ENCODE measurements around the gene OR14J1. TPM values are rescaled to one million over a fixed set of nuclear protein-coding genes. Genes with fewer than 3 reads are reported as not detected.

Gene OR14J1, protein sequence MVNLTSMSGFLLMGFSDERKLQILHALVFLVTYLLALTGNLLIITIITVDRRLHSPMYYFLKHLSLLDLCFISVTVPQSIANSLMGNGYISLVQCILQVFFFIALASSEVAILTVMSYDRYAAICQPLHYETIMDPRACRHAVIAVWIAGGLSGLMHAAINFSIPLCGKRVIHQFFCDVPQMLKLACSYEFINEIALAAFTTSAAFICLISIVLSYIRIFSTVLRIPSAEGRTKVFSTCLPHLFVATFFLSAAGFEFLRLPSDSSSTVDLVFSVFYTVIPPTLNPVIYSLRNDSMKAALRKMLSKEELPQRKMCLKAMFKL
- not detected for total RNA-seq
- under 0.01 TPM for polyA plus RNA-seq
- long read RNA-seq, donor 1, result 0 reads
- long read RNA-seq, donor 2, result 0 reads
- long read RNA-seq, donor 3, result 0 reads
- long read RNA-seq, donor 4, result 0 reads
- long read RNA-seq, donor 5, result 0 reads
- long read RNA-seq, donor 6, result 0 reads
- long read RNA-seq, donor 7, result 0 reads
- long read RNA-seq, donor 8, result 0 reads
- long read RNA-seq, donor 9, result 0 reads
- long read RNA-seq, donor 10, result 0 reads

DNA sequence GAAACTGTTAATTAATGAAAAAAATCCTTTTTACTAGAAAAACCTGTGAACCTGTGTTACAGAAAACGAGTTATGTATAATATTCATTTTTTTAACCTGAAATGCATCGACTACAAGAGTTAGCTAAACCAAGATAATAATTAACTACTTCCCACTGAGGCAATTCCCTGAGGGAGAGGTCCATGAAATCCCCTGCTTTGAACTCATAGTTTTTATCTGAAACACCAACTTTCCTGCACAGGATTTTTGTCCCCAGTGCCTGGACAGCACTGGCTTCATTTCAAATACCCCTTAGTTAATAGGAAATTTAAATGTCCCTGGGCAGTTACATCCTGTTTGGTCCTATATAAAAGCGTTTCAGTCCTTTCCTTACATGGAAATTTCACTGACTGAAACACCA is at the start of gene OR14J1:
Gene OR14J1 (plus strand): TSS at position 386 of the 400 bp plus-strand sequence. CDS start 4,989 bp downstream, outside the sequence.
- Histone ChIP-seq H3K27ac (ENCODE audit: low read depth in 1 of 2, low read length in 1 of 2) (no peak within 1 kb of the TSS), H3K36me3 (ENCODE audit: control insufficient read depth in 2 of 2, insufficient read depth in 2 of 2, low read length in 1 of 2) (no peaks in the 10 kb centered on the region), H3K9me3 (ENCODE audit: control insufficient read depth in 2 of 2, insufficient read depth in 1 of 2, low read length in 1 of 2) (no peaks in the 10 kb centered on the region), H3K4me3 (ENCODE audit: low read length in 2 of 2) (no peak within 1 kb of the TSS), H3K27me3 (ENCODE audit: control insufficient read depth in 2 of 2, insufficient read depth in 1 of 2, low read length in 1 of 2) (no peaks in the 10 kb centered on the region), H3K4me1 (ENCODE audit: control insufficient read depth in 2 of 2, insufficient read depth in 2 of 2, low read length in 2 of 2) (no peaks in the 10 kb centered on the region)
- 84% methylated on average over 3 of the region's 3 CpGs for WGBS
- DNase-seq (ENCODE audit: low read depth in 6 of 9, low spot score in 9 of 9), result no peak

DNA sequence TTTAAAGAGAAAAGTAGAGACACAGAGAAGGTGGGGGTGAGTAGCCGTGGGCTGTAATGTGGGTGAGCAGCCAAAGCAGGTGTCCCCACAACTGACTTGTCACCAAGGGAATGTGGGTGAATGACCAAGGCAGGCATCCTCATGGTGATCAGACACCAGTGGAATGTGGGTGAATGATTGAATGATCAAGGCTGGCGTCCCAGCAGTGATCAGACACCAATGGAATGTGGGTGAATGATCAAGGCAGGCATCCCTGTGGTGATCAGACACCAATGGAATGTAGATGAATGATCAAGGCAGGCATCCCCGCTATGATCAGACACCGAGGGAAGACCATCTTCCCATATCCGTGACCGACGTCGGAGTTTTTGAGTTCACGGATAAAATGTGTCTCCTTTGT is 49.8 kb upstream of the OR14J1 start:
- whole genome bisulfite sequencing, result 92% methylated on average over 9 of the region's 9 CpGs
- H3K36me3 ChIP-seq (ENCODE audit: control insufficient read depth in 2 of 2, insufficient read depth in 2 of 2, low read length in 1 of 2), result no peaks in the 10 kb centered on the region
- H3K4me3 ChIP-seq (ENCODE audit: low read length in 2 of 2), result no peak overlapping the region
- H3K27me3 ChIP-seq (ENCODE audit: control insufficient read depth in 2 of 2, insufficient read depth in 1 of 2, low read length in 1 of 2), result no peaks in the 10 kb centered on the region
- no peaks in the 10 kb centered on the region for H3K9me3 ChIP-seq (ENCODE audit: control insufficient read depth in 2 of 2, insufficient read depth in 1 of 2, low read length in 1 of 2)
- H3K27ac ChIP-seq (ENCODE audit: low read depth in 1 of 2, low read length in 1 of 2), result no peak overlapping the region
- DNase-seq (ENCODE audit: low read depth in 6 of 9, low spot score in 9 of 9), result no peak
- no peaks in the 10 kb centered on the region for H3K4me1 ChIP-seq (ENCODE audit: control insufficient read depth in 2 of 2, insufficient read depth in 2 of 2, low read length in 2 of 2)

DNA sequence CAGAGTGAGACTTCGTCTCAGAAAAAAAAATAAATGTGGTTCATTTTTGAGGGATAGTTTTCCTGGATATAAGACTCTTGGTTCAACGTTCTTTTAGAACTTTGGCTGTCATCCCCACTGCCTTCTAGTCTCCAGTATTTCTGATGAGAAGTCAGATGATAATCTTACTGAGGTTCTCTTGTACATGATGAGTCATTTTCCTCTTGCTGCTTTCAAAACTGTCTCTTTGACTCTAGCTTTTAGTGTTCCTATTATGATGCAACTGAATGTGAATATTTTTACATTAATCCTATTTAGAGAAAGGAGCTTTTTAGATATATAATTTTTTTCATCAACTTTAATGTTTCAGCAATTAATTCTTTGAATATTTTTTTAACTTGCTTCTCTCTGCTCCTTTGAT is 46.0 kb upstream of the OR14J1 start:
- WGBS, result 92% methylated on average over 2 of the region's 2 CpGs

DNA sequence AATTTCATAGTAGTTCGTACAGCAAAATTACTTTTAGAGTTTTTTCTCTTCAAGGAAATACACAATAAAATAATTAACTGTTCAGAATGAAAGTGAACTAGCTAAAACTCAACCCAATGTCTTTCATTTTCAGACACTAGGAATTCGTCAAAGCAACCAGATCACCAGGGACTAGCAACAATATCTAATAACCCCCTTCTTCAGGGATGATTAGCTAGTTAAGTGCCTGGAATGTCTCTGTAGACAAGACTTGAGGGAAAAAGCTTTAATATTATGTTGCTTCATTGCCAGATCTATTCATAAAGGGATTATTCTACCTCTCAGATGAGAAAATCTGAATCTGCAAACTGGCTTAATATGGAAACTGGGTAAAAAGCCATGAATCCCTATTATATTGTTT is 41.8 kb upstream of the OR14J1 start:
- H3K4me3 ChIP-seq (ENCODE audit: low read length in 2 of 2), result no peak overlapping the region
- no peaks in the 10 kb centered on the region for H3K27me3 ChIP-seq (ENCODE audit: control insufficient read depth in 2 of 2, insufficient read depth in 1 of 2, low read length in 1 of 2)
- no peaks in the 10 kb centered on the region for H3K36me3 ChIP-seq (ENCODE audit: control insufficient read depth in 2 of 2, insufficient read depth in 2 of 2, low read length in 1 of 2)
- no peak overlapping the region for H3K27ac ChIP-seq (ENCODE audit: low read depth in 1 of 2, low read length in 1 of 2)
- 48% methylated on average over 2 of the region's 2 CpGs for WGBS
- DNase-seq (ENCODE audit: low read depth in 6 of 9, low spot score in 9 of 9), result no peak
- H3K4me1 ChIP-seq (ENCODE audit: control insufficient read depth in 2 of 2, insufficient read depth in 2 of 2, low read length in 2 of 2), result no peaks in the 10 kb centered on the region
- H3K9me3 ChIP-seq (ENCODE audit: control insufficient read depth in 2 of 2, insufficient read depth in 1 of 2, low read length in 1 of 2), result no peaks in the 10 kb centered on the region

More for the DNA sequence above, 46.0 kb upstream of the OR14J1 start:
- H3K9me3 ChIP-seq (ENCODE audit: control insufficient read depth in 2 of 2, insufficient read depth in 1 of 2, low read length in 1 of 2), result no peaks in the 10 kb centered on the region
- H3K27ac ChIP-seq (ENCODE audit: low read depth in 1 of 2, low read length in 1 of 2), result no peak overlapping the region
- H3K27me3 ChIP-seq (ENCODE audit: control insufficient read depth in 2 of 2, insufficient read depth in 1 of 2, low read length in 1 of 2), result no peaks in the 10 kb centered on the region
- H3K4me3 ChIP-seq (ENCODE audit: low read length in 2 of 2), result no peak overlapping the region
- H3K36me3 ChIP-seq (ENCODE audit: control insufficient read depth in 2 of 2, insufficient read depth in 2 of 2, low read length in 1 of 2), result no peaks in the 10 kb centered on the region
- DNase-seq (ENCODE audit: low read depth in 6 of 9, low spot score in 9 of 9), result no peak
- no peaks in the 10 kb centered on the region for H3K4me1 ChIP-seq (ENCODE audit: control insufficient read depth in 2 of 2, insufficient read depth in 2 of 2, low read length in 2 of 2)

DNA sequence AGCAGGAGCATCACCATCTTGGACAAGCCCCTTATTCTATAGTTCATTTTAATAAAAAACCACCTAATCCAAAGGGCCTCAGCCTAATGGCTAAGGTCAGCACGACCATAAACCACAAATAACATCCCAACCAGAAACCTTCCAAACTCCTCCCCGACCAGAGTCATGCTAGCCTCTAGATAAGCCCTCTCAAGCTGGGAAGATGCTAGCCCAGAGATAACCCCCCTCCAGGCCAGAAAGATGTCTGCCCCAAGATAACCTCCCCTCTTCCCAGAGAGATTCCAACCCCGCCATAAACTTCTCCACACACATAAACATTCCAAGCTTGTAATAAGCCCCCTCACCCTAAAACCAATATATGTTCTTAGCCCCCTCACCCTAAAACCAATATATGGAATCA is 38.5 kb upstream of the OR14J1 start:
- no peaks in the 10 kb centered on the region for H3K27me3 ChIP-seq (ENCODE audit: control insufficient read depth in 2 of 2, insufficient read depth in 1 of 2, low read length in 1 of 2)
- DNase-seq (ENCODE audit: low read depth in 6 of 9, low spot score in 9 of 9), result no peak
- no peak overlapping the region for H3K4me3 ChIP-seq (ENCODE audit: low read length in 2 of 2)
- WGBS, result 85% methylated on average over 3 of the region's 3 CpGs
- no peak overlapping the region for H3K27ac ChIP-seq (ENCODE audit: low read depth in 1 of 2, low read length in 1 of 2)
- no peaks in the 10 kb centered on the region for H3K4me1 ChIP-seq (ENCODE audit: control insufficient read depth in 2 of 2, insufficient read depth in 2 of 2, low read length in 2 of 2)
- H3K9me3 ChIP-seq (ENCODE audit: control insufficient read depth in 2 of 2, insufficient read depth in 1 of 2, low read length in 1 of 2), result no peaks in the 10 kb centered on the region
- no peaks in the 10 kb centered on the region for H3K36me3 ChIP-seq (ENCODE audit: control insufficient read depth in 2 of 2, insufficient read depth in 2 of 2, low read length in 1 of 2)

DNA sequence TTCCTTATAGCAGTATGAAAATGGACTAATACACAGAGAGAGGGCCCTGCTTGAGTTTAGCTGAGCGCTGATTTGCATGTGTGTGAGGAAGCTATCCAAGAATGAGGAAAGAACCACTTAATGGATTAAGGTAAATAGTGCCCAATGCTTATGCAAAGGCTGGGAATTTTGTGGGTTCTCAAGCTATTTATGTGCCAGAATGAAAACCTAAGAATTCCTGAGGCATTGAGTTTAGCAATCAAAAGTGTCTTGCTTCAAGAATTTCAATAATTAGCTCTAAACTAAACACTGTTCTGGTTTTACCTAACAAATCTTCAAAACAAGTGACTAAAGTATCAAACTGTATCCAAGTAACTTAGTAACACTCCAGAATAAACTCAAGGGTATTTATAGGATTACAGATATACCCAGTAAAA is 7.0 kb upstream of the OR14J1 start:
- no peaks in the 10 kb centered on the region for H3K36me3 ChIP-seq (ENCODE audit: control insufficient read depth in 2 of 2, insufficient read depth in 2 of 2, low read length in 1 of 2)
- no peaks in the 10 kb centered on the region for H3K4me1 ChIP-seq (ENCODE audit: control insufficient read depth in 2 of 2, insufficient read depth in 2 of 2, low read length in 2 of 2)
- H3K27ac ChIP-seq (ENCODE audit: low read depth in 1 of 2, low read length in 1 of 2), result no peak overlapping the region
- H3K9me3 ChIP-seq (ENCODE audit: control insufficient read depth in 2 of 2, insufficient read depth in 1 of 2, low read length in 1 of 2), result no peaks in the 10 kb centered on the region
- DNase-seq (ENCODE audit: low read depth in 6 of 9, low spot score in 9 of 9), result no peak
- no peak overlapping the region for H3K4me3 ChIP-seq (ENCODE audit: low read length in 2 of 2)
- no peaks in the 10 kb centered on the region for H3K27me3 ChIP-seq (ENCODE audit: control insufficient read depth in 2 of 2, insufficient read depth in 1 of 2, low read length in 1 of 2)
- 100% methylated on average over 1 of the region's 1 CpG for WGBS

DNA sequence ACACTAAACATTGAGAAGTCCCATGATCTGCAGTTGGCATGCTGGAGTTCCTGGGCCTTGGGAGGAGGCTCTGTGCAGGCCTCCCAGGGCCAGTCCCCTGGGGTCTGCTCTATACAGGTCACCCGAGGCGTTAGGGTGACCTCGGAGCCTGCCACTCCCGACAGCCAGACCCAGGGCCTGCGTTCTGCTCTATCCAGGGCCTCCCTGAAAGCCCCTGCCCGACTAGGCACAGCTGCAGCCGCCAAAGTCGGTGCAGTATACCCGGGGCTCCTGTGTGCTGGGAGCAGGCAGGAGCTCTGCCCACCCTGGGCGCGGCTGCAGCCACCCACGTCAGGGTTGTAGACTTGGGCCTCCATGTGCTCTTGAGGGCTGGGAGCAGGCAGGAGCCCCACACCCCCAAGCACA is 6.3 kb upstream of the OR14J1 start:
- H3K27ac ChIP-seq (ENCODE audit: low read depth in 1 of 2, low read length in 1 of 2), result no peak overlapping the region
- no peak for DNase-seq (ENCODE audit: low read depth in 6 of 9, low spot score in 9 of 9)
- H3K9me3 ChIP-seq (ENCODE audit: control insufficient read depth in 2 of 2, insufficient read depth in 1 of 2, low read length in 1 of 2), result no peaks in the 10 kb centered on the region
- no peaks in the 10 kb centered on the region for H3K27me3 ChIP-seq (ENCODE audit: control insufficient read depth in 2 of 2, insufficient read depth in 1 of 2, low read length in 1 of 2)
- H3K36me3 ChIP-seq (ENCODE audit: control insufficient read depth in 2 of 2, insufficient read depth in 2 of 2, low read length in 1 of 2), result no peaks in the 10 kb centered on the region
- no peak overlapping the region for H3K4me3 ChIP-seq (ENCODE audit: low read length in 2 of 2)
- WGBS, result 93% methylated on average over 12 of the region's 12 CpGs
- H3K4me1 ChIP-seq (ENCODE audit: control insufficient read depth in 2 of 2, insufficient read depth in 2 of 2, low read length in 2 of 2), result no peaks in the 10 kb centered on the region

DNA sequence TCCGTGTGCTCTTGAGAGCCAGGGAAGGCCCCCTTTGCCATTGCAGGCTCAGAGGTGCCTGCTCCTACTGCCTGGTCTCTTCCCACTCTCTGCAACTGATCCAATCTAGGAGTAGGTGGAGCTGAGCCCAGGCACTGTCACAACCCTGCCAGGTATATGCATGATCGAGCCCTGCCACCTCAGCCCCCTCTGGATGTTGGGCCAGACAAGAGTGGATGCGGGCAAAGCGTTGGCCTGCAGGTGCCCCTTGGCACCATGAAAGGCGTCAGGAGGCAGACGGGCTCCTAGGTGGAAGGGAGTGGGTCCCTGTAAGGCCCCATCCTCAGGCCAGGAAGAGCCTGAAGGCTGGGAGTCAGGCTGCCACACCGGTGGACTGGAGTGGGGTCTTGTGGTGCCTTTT is 5.9 kb upstream of the OR14J1 start:
- Histone ChIP-seq H3K9me3 (ENCODE audit: control insufficient read depth in 2 of 2, insufficient read depth in 1 of 2, low read length in 1 of 2) (no peaks in the 10 kb centered on the region), H3K4me3 (ENCODE audit: low read length in 2 of 2) (no peak overlapping the region), H3K27ac (ENCODE audit: low read depth in 1 of 2, low read length in 1 of 2) (no peak overlapping the region), H3K36me3 (ENCODE audit: control insufficient read depth in 2 of 2, insufficient read depth in 2 of 2, low read length in 1 of 2) (no peaks in the 10 kb centered on the region), H3K27me3 (ENCODE audit: control insufficient read depth in 2 of 2, insufficient read depth in 1 of 2, low read length in 1 of 2) (no peaks in the 10 kb centered on the region), H3K4me1 (ENCODE audit: control insufficient read depth in 2 of 2, insufficient read depth in 2 of 2, low read length in 2 of 2) (no peaks in the 10 kb centered on the region)
- no peak for DNase-seq (ENCODE audit: low read depth in 6 of 9, low spot score in 9 of 9)
- 95% methylated on average over 7 of the region's 7 CpGs for whole genome bisulfite sequencing

DNA sequence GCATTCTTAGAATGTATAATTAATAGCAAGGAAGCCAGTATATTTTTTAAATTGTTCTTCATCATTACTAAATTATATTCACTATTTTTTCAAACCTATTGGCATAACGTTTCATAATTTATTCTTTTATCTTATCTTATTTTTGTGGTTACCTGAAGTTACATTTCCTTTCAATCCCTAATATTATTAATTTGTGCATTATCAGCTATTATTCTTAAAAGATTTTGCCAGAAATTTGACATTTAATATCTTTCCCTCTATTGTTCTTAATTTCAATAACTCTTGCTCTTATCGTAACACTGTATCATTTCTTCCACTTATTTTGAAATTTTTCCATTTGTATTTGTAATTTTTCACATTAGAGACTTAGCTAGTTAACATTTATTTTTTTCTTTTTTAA is 18.4 kb downstream of the OR14J1 start:
- no peaks in the 10 kb centered on the region for H3K36me3 ChIP-seq (ENCODE audit: control insufficient read depth in 2 of 2, insufficient read depth in 2 of 2, low read length in 1 of 2)
- no peaks in the 10 kb centered on the region for H3K27me3 ChIP-seq (ENCODE audit: control insufficient read depth in 2 of 2, insufficient read depth in 1 of 2, low read length in 1 of 2)
- DNase-seq (ENCODE audit: low read depth in 6 of 9, low spot score in 9 of 9), result no peak
- H3K9me3 ChIP-seq (ENCODE audit: control insufficient read depth in 2 of 2, insufficient read depth in 1 of 2, low read length in 1 of 2), result no peaks in the 10 kb centered on the region
- H3K4me3 ChIP-seq (ENCODE audit: low read length in 2 of 2), result no peak overlapping the region
- WGBS, result 94% methylated on average over 2 of the region's 2 CpGs
- H3K4me1 ChIP-seq (ENCODE audit: control insufficient read depth in 2 of 2, insufficient read depth in 2 of 2, low read length in 2 of 2), result no peaks in the 10 kb centered on the region
- no peak overlapping the region for H3K27ac ChIP-seq (ENCODE audit: low read depth in 1 of 2, low read length in 1 of 2)

All from thymus (tissue), 14 donors.